Lung (tissue), 12 donors: ENCODE measurements around the gene ADCY1. TPM values are rescaled to one million over a fixed set of nuclear protein-coding genes. Genes with fewer than 3 reads are reported as not detected.

ENCODE experiments used
- ATAC-seq: fragments of 200-7000 bp; cut with Tn5 transposase; one replicate; pipeline ENCODE4 v1.9.1; 2020; ENCODE audit warnings: moderate number of reproducible peaks; ENCODE audit not compliant: insufficient read depth, low FRiP score
- DNase-seq, 3 donors: peaks; one replicate each; pipeline ENCODE4 v3.0.0-alpha.2; 2013 to 2017
- H3K27ac ChIP-seq, 2 donors: one replicate each; pipeline ENCODE4 v1.5.1; 2013; ENCODE audit warnings: mild to moderate bottlenecking in 2 of 2, moderate library complexity in 2 of 2, control low read depth in 1 of 2, inconsistent platforms in 1 of 2, low read depth in 1 of 2, low read length in 1 of 2
- H3K27me3 ChIP-seq, 3 donors: one replicate each; pipeline ENCODE4 v1.5.1; 2013; ENCODE audit warnings: low read length in 2 of 3; ENCODE audit not compliant: control insufficient read depth in 3 of 3, insufficient read depth in 3 of 3
- H3K36me3 ChIP-seq, 4 donors: one replicate each; pipeline ENCODE4 v1.5.1; 2013; ENCODE audit warnings: low read length in 4 of 4, mild to moderate bottlenecking in 1 of 4, moderate library complexity in 1 of 4; ENCODE audit not compliant: control insufficient read depth in 4 of 4, insufficient read depth in 4 of 4
- H3K4me1 ChIP-seq, 5 donors: one replicate each; pipeline ENCODE4 v1.5.1; 2013; ENCODE audit warnings: low read length in 5 of 5, mild to moderate bottlenecking in 2 of 5, moderate library complexity in 1 of 5; ENCODE audit not compliant: control insufficient read depth in 5 of 5, insufficient read depth in 5 of 5
- H3K4me3 ChIP-seq: one replicate; pipeline ENCODE4 v1.5.1; 2013; ENCODE audit warnings: mild to moderate bottlenecking, control low read depth, moderate library complexity
- H3K9ac ChIP-seq, 2 donors: one replicate each; pipeline ENCODE4 v1.5.1; 2013; ENCODE audit warnings: low read length in 2 of 2, control low read depth in 1 of 2; ENCODE audit not compliant: insufficient read depth in 1 of 2
- H3K9me3 ChIP-seq, 4 donors: one replicate each; pipeline ENCODE4 v1.5.1; 2013; ENCODE audit warnings: low read length in 3 of 4, mild to moderate bottlenecking in 1 of 4, moderate library complexity in 1 of 4; ENCODE audit not compliant: control insufficient read depth in 4 of 4, insufficient read depth in 3 of 4
- CTCF ChIP-seq: IDR thresholded peaks from 2 replicates; pipeline ENCODE4 v1.5.1; 2012; ENCODE audit warnings: mild to moderate bottlenecking; ENCODE audit errors: control extremely low read depth, extremely low read depth
- WGBS, 2 donors: extraction: QIAGEN DNeasy Blood & Tissue Kit; methylation state at CpG; one replicate each; pipeline ENCODE4 v1.1.7; 2013; 5-methylcytosine and 5-hydroxymethylcytosine counted together
- polyA plus RNA-seq, 2 donors: library from polyadenylated mRNA; stranded (reverse); fragments of 200-250 nt; gene quantifications; one replicate each; pipeline ENCODE4 v1.2.1, GENCODE V29; 2013
- total RNA-seq, 2 donors: library from RNA; depleted of rRNA in 1 of 2; stranded (reverse); fragments of >200 nt in 1 of 2; gene quantifications; one replicate each; pipeline ENCODE4 v1.2.1, GENCODE V29; 2014 to 2021
- donor health status: control.
- donor health status: control.
- donor health status: Bipolar disorder and iron deficiency.
- donor health status: healthy.
- donor health status: DM: yes; HTN: yes; CAD: no.

ADCY1 gene
- total and polyA plus RNA-seq, 4 donors = 0.14 to 1.8 (median 0.28) TPM

GRCh38 chr7:45625714-45626440, 51.7 kb downstream of the ADCY1 start:
- DNase-seq = no peak
- no peak for TF ChIP-seq CTCF
- H3K4me1 ChIP-seq = no peaks in the 10 kb centered on the region
- peaks cover 0 to 6% (median 0%) of the 10 kb centered on the region in 4 donors for H3K9me3 ChIP-seq
- ATAC-seq = no peak
- 79 to 84% methylated on average over 13 of the region's 13 CpGs for WGBS, 2 donors
- no peaks in the 10 kb centered on the region for H3K27me3 ChIP-seq
- no peak overlapping the region for H3K4me3 ChIP-seq
- H3K36me3 ChIP-seq = no peaks in the 10 kb centered on the region
- no peak overlapping the region for H3K9ac ChIP-seq
- H3K27ac ChIP-seq = no peak overlapping the region

GRCh38 chr7:45626441-45627430, 52.6 kb downstream of the ADCY1 start:
- WGBS, 2 donors = 87 to 89% methylated on average over 9 of the region's 9 CpGs

GRCh38 chr7:45627691-45628456, 53.7 kb downstream of the ADCY1 start:
- 92 to 97% methylated on average over 8 of the region's 8 CpGs for WGBS, 2 donors
- Histone ChIP-seq H3K27me3 (no peaks in the 10 kb centered on the region), H3K36me3 (no peaks in the 10 kb centered on the region), H3K9ac (no peak overlapping the region), H3K9me3 (peaks cover 0 to 6% (median 0%) of the 10 kb centered on the region in 4 donors), H3K27ac (no peak overlapping the region), H3K4me1 (no peaks in the 10 kb centered on the region), H3K4me3 (no peak overlapping the region)
- no peak for TF ChIP-seq CTCF
- DNase-seq (no peak), ATAC-seq (no peak)

More at GRCh38 chr7:45626441-45627430, 52.6 kb downstream of the ADCY1 start:
- H3K9me3 ChIP-seq = peaks cover 0 to 6% (median 0%) of the 10 kb centered on the region in 4 donors
- ATAC-seq = no peak
- no peak overlapping the region for H3K27ac ChIP-seq
- no peaks in the 10 kb centered on the region for H3K4me1 ChIP-seq
- H3K36me3 ChIP-seq = no peaks in the 10 kb centered on the region
- H3K4me3 ChIP-seq = no peak overlapping the region
- H3K27me3 ChIP-seq = no peaks in the 10 kb centered on the region
- no peak for TF ChIP-seq CTCF
- DNase-seq = no peak
- H3K9ac ChIP-seq = no peak overlapping the region
